Stimulated activated CD8-positive, alpha-beta memory T cell treated with anti-CD3 and anti-CD28 coated beads, Interleukin-4, amount 100 ng/mL, for 1 hour (primary cell): ENCODE results near the gene COL11A2.

Experiments
- DNase-seq, 2 donors: peaks; one replicate each; pipeline ENCODE4 v3.0.0-alpha.2; 2020; ENCODE audit warnings: low read depth in 2 of 2, low spot score in 1 of 2

The COL11A2 gene

DNA sequence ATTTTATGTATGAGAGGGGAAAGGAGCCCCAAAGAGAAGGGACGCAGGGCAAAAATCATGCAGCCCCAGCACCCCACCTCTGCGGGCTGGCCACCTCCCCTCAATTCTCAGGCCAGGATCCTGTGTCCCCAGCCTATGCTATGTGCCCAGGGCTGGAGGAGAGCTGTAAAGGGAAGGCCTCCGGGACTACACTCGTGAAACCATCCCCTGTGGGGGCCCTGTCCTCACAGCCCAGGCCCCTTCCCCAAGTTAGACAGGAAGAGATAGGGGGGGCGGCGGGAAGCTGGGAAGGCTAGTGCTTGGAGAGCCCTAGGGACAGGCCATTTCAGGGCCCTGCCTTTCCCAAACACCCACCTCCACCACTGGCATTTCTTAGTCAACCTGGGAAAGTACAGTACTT is 1.4 kb upstream of the COL11A2 start:
- no peak for DNase-seq

DNA sequence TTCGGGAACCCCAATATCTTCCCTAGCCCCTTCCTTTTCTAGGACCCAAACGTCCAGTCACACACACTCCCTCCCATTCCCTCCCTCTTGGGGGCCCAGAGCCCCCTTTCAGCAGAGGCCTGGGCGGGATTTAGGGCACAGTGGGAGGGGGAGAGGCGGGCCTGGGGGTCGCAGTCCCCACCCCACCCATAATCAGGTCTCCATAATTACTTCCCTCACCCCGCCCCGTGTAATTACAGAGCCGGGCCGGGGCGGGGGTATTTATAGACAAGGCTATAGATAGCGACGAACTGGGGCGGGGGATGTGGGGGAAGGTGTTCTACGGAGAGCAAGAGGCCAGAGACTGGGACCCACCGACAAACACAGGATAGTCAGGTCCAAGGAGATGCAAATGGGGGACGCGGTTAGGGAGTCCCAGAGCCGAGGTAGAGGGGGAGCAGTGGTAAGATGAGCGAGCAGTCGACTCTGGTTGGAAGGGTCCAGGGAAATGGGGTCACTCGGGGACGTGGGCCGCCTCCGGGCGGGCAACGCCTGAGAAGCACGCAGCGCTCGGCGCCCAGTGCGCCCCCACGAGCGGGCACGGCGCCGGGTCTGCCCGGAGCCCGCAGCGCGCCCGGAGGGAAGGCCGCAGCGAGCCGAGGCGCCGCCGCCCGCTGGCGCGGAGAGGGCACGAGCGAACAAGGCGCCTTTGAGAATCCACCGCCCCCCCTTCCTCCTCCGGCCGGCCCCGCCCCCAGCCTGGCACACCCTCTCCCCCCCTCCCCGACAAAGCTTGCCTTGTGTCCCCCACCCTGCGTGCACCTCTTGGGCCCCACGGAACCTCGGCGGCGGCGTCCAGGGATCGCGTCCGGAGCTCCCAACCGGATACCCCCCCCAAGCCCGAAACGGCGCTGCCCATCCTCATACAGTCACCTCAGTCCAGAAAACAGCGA is 670 bp upstream of the COL11A2 start:
- no peak for DNase-seq

DNA sequence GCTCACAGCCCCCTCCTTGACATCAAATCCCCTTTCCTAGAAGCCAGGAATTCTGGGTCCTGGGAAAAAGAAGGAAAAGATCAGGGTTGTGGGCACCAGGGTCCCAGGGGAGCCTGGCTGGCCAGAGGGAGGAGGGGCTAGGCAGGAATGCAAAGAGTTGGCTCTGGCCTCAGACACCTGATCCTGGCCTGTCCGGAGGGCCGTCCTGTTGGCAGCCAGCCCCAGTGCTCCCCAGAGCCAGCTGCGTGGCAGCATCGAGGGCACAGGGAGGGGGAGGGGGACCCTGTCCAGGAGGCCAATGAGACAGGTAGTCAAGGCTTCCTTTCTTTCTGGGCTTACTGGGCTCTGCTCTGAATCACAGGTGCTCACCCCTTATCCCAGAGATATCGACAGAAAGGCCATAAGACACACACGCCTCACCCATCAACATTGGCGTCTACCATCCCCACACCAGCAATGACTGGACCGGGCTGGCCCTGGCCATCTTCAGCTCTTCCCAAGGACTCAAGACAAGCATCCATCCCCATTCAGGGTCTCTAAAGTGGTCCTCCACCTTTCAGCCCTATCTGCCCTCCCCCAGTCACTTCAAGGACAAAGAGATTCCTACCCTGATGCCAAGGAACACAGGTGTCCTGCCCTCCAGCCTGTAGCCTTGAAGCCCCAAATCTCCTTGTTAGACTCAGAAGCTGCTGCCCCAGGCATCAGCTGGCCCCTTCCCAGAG is 723 bp downstream of the COL11A2 start:
- no peak for DNase-seq

DNA sequence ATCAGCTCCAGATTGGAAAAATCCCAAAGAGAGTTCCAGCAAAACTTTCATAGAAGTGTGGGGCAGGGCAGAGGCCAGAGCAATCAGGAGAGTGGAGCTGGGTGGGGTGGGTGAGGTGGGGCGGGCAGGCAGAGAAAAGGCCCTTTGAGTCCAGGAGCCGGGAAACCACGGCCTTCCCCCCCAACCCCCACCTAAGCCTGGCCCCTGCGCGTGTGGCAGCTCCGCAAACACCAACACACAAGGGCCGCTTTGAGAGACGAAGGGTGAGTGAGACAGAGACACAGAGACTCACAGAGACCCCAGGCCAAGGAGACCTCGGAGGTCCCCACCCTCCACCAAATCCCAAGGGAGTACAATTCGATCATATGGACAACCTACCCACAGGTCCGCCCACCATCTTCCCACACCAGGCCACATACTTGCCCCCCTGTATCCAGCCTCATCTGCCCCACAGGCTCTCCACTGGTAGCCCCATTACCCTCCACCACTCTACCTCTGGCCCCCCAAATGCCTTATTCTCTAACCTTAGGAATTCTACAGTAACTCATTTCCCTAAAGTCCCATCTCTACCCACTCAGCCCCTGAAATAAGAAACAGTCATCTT is 1.7 kb downstream of the COL11A2 start:
- no peak for DNase-seq

DNA sequence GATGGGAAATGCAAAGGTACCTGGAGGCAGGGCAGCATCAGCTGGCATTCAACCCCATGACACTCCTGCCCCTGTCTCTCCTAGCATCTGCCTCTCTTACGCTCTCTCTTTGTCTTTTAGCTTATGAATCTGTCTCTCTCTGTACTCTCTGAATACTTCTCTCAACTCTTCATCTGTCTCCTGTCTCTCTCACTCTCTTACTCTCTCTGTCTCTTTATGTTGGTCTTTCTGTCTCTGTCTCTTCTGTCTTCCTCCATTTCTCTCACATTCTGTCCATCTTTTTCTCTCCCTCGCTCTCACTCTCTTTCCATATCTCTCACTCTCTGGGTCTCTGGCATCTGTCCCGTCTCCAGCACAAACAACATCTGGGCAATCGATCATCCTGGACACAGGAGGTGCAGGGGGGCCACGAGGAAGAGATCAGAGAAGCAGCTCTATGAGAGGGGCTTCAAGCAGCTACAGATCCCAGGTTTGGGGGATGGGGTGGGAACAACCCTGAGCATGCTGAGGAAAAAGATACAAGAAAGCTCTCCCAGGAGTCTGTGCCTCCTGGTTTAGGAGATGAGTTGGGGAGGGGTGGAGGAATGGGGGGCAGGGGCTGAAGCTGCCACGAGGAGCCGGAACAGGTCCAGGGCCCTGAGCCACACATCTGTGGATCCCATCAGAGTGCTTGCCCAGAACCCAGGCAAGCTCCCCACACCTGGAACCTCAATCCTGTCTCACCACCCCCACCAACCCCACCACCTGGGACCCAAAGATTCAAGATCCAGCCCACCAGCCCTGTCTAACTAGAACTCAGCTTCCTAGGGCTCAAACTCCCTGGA is 2.4 kb downstream of the COL11A2 start:
- no peak for DNase-seq

DNA sequence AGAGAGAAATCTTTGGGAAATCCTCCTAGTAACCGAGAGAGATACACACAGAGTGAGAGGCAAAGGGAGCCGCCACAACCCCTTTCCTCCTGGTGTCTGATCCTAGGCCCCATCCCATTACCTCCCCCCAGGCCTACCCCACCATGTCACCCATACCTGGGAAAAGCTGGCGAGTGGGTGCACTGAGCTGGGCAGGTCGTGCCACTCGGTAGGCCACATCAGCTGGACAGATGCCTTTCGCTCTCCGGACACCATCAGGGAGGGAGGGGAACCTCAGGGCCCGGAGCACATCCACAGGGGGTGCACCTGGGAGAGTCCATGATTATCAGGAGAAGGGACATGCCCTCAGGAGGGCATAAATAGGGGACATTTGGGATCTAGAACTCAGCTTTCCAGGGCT is 3.1 kb downstream of the COL11A2 start:
- no peak for DNase-seq

DNA sequence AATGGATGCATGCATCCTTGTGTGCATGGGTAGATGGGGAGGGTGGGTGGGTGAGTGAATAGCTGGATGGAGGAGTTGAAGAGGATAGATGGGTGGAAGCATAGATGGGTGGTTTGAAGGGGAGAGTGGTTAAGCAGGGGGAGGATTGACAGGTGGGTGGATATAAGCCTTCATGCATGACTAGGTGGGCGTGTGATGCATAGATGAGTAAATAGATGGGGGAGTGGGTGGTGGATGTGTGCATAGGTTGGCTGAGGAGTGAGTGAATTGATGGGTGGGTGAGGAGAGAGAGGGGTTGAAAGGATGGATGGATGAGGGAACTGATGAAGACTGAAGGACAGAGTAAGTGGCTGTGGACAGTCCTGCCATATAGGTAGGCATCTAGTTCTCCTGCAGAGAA is 4.5 kb downstream of the COL11A2 start:
- no peak for DNase-seq

DNA sequence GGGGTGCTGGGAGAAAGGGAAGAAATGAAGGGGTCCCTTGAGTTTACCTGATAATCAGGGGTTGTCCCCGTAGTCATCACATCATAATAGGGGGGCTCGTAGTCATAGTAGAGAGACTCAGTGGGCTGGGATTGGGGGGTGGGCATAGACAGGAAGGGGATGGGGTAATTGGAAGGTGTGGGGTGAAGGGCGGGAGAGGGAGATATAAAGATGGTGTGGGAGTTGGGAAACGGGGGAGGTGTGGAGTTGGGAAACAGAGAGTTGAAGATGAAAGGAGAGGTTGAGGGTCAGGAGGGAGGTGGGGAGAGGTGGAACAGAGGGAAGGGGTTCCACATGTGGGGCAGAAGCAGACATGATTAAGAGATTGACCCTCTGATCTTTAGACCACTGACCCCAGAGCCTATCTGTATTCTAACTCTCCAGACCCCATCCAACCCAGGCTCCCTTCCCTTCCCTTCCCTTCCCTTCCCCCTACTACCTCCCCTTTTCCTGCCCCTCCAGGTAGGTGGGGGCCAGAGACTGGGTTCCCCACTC is 6.5 kb downstream of the COL11A2 start:
- DNase-seq, result no peak

DNA sequence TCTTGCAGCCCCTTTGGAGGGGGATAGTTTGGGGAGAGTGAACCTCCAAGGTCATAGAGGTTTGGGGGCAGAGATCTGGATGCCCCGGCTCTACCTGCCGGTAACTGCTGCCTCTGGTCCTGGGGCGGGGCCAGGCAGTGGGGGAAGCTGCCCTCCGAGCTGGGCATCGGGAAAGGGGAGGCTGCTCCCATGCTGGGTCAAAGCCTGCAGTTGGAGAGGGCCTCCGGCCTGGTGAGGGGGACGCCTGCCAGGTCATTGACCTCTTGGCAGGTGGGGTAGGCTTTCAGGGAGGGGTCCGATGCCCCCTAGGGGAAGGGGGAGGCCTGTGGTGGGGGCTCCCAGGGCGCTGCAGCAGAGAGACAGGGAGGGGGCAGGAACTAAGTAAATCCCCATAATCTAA is 7.1 kb downstream of the COL11A2 start:
- no peak for DNase-seq

DNA sequence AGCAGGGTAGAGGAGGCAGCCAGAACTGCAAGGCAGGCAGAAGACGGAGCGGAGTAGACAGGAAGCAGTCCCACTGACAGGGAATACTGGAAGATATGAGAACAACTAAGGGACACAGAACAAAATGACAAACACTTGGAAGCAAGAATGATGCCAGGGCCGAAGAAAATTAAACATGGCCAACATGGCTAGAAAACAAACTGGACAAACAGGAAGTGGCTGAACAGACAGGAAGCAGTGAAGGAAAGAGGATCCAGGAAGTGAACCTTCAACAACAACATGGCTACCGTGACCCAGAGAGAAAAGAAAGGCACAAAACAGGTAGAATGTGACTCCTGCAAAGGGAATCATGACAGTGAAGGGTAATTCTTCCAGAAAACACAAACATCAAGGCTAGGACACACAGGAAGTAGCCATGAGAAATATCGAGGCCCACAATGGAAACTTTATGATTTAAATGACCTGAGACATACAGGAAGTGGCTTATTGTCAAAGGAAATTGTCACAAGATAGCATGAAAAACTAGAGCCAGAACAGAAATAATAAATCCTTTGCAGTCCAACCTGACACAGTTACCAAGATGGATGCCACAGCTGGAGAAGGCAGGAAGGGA is 9.1 kb downstream of the COL11A2 start:
- no peak for DNase-seq

DNA sequence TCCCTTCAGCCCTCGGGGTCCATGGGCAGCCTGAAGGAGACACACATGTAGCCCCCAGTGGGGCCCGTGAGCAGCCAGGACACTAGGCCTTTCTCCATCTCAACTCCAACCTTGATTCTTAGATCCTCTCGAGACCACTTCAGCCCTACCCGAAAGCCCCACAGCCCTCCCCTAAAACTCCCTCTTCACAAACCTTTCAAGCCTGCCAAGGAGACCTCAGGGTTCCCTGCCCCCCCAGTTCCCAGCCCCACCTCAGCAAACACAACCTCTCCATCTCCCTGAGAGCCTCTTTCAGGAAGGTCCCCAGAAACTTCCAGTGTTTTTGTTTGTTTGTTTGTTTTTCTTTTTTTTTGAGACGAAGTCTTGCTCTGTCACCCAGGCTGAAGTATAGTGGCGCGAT is 11.1 kb downstream of the COL11A2 start:
- no peak for DNase-seq

DNA sequence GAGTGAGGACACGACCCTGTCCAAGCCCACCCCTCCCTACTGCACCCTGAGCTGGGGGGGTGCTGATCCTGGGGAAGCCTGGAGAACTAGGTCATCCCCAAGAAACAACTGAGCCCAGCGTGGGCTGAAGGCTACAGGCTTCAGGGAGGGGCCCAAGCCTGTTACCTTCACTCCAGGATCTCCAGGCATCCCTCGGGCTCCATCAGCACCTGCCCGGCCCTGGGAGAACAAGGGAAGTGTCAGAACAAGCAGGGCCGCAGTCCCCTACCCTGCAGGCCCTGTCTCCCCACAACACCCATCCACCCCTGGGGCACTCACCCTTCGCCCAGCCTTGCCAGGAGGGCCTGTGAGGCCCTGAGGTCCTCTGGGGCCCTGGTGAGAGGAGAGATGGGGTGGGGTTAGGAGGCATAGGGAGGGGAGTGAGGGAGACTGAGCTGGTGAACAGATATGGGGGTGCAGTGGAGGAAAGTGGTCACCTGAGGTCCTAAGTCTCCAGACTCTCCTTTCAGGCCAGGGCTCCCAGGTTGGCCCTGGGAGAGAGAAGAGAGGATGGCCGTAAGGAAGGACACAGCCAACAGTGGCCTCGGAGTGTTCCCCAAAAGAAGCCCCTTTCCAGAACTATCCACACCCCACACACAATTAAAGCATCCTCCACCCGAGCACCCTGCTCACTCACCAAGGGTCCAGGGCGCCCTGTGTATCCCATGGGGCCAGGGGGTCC is 13.4 kb downstream of the COL11A2 start:
- no peak for DNase-seq

DNA sequence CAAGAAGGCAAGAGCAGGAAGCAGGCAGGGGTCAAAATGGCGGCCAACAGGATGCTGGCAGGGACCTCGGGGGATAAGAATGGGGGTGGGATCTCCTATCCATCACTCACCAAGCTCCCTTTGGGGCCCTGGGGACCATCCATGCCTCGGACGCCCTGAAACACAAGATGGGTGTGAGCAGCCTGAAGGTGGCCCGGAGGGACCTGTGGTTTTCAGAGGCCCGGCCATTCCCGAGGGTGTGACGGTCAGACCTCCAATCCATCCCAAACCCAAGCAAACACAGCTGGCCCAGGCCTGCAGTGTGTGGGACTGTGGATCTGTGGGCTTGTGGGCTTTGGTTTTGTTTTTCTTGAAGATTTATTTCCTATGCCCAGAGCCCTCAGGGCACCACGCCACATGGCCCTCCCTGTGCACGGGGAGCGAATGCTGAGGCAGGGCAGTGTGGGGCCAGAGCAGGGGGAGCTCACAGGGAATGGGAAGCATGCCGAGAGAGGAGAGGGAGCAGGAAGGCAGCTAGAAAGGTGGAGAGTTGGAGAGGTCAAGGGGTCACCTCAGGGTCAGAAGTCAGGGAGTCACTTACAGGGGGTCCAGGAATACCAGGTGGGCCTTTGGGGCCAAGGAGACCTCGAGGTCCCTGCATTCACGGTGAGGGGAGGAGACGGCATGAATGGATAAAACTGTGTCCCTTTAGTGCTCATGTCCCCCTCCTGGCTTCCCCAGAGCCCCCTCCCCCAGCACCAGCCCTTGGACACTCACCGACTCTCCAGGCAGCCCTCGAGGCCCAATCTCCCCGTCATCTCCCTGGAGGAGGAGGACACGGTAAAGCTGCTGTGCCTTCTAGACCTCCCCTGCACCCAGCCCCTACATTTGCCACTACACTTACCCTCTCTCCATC is 14.5 kb downstream of the COL11A2 start:
- DNase-seq, result no peak

DNA sequence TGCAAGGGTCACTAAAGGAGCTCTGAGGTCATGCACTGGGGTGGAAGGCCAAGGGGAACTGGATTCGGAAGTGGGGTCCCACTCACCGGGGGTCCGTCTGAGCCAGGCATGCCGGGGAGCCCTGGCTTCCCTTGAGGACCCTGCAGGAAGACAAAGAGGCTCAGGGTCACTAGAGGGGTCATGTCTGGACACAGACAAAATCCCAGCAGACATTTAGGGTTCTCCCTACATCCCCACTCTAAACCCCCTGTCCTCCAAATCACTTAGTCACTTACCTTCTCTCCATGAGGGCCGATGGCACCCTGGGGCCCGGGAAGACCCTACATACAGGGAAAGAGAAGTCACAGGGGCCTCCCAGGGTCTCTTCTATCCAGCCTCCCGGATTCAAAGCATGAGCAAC is 15.4 kb downstream of the COL11A2 start:
- no peak for DNase-seq

DNA sequence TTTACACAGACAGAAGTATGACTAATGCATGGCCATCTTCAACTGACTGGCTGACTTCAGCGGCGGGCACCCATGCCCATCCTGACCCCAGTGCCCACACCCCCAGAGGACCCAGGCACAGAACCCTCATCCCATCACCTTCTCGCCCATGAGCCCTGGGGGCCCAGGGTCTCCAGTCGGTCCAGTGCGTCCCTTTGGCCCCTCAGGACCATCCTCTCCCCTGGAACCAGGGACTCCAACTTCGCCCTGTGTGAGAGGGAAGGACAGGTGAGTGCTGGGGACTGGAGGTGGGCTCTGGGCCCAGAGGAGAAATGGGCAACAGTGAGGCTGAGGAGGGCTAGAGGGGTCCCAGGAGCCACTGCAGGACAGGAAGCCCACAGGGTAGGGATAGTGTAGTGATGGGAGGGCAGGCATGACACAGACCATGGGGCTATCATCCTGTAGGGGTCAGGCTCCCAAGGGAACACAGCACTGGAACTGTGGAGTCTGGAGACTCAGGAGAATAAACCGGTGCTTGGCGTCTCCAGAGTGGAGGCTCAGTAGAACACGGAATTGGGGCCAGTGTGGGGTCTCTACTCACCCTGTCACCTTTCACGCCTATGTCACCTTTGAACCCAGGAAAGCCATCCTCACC is 16.7 kb downstream of the COL11A2 start:
- no peak for DNase-seq

DNA sequence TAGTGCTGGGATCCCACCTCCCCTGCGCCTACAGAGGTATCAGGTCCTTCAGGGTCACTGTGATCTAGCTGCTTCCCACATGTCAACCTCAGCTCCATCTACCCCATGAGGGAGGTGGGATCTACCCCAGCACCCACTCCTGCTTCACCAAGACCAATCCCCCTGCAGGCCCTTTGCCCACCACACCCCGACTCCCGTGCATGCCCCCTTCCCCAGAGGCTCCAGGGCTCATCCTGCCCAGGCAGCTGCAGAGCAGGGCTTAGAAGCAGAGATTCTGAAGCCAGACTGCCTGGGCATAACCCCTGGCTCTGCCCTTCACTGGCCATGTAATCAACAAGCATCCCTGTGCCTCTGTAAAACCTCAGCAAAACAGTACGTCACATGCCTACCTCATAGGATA is 17.5 kb downstream of the COL11A2 start:
- no peak for DNase-seq

DNA sequence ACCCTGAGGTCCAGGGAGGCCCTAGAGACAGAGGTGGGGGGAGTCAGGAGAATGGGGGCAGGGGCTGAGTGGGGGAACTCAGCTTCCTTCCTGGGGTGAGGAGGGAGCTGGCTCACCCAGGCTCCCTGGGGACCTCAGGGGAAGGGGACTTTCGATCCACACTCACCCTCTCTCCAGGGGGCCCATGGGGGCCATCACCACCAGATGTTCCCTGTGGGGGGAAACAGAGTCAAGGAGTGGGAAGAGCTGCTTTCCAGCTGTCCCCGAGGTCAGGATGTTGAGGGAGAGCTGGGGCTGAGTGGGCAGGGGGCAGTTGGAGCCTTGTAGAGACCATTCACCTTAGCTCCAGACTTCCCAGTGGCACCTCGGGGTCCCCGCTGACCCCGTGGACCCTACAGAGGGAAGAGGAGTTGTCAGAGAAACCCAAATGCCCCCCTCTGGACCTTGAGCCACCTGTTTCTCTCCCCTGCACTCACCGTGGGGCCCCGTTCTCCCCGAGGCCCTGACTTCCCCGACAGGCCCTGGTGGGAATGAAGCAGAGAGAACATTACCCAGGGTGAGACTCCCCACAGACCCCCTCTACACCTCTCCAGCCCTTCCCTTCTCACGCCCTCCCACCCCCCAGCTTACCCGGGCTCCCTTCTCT is 18.6 kb downstream of the COL11A2 start:
- no peak for DNase-seq
